ENCODE data around the gene SLIT3.

SLIT3 gene

DNA sequence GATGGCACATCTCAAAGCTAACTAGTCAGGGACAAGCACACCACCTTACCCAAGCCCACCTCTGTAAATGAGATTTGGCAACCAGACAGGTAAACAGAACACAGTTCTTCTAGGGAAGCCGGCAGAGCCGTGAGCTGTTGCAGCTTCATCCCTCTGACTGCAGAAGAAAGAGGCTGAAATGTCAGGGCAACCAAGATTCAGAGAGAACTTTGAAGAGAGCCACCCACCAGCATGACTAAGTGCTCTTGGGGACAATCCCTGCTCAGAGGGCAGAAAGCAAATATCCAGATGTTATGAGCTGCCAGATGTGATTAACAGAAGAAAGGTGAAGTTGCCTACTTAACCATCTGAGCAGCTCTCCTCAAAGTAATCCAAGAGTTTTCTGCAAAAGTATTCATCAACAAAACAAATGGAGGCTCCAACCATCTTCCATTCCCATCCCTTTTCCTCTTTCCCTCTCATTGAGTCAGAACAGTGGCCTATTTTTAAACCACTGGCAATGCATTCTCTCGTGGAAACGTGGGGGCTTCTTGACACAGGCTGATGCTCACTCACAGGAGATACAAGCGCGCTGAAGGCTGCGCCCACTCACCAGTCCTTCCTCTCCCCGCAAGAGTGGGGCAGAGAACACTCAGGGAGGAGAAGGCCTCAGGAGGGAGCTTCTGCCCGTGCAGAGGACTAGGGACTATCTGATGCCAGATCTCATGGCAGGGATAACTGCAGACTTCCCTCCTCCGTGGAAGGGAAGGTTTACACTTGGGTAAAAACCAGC, 57.1 kb downstream of the SLIT3 start:
- no peaks in the 10 kb centered on the region for H3K9me3 ChIP-seq (ENCODE audit: control insufficient read depth, low read length)
- H3K79me2 ChIP-seq, result peaks cover 6% of the 10 kb centered on the region
- H3K27ac ChIP-seq, result peak overlapping the region; percentile 13
- TF ChIP-seq, protein P1, sequence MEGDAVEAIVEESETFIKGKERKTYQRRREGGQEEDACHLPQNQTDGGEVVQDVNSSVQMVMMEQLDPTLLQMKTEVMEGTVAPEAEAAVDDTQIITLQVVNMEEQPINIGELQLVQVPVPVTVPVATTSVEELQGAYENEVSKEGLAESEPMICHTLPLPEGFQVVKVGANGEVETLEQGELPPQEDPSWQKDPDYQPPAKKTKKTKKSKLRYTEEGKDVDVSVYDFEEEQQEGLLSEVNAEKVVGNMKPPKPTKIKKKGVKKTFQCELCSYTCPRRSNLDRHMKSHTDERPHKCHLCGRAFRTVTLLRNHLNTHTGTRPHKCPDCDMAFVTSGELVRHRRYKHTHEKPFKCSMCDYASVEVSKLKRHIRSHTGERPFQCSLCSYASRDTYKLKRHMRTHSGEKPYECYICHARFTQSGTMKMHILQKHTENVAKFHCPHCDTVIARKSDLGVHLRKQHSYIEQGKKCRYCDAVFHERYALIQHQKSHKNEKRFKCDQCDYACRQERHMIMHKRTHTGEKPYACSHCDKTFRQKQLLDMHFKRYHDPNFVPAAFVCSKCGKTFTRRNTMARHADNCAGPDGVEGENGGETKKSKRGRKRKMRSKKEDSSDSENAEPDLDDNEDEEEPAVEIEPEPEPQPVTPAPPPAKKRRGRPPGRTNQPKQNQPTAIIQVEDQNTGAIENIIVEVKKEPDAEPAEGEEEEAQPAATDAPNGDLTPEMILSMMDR (IDR thresholded peaks at IDR 0.05), result no peak
- no peak overlapping the region for H3K9ac ChIP-seq
- peaks cover 8% of the 10 kb centered on the region for H3K4me1 ChIP-seq
- H3K36me3 ChIP-seq (ENCODE audit: control insufficient read depth, insufficient read depth, low read length), result no peaks in the 10 kb centered on the region
- no peak overlapping the region for H3K4me3 ChIP-seq (ENCODE audit: low read depth, low read length)
- no peaks in the 10 kb centered on the region for H3K27me3 ChIP-seq (ENCODE audit: control insufficient read depth, insufficient read depth, low read length)
- H2AFZ ChIP-seq, result no peak overlapping the region
- H3K4me2 ChIP-seq (ENCODE audit: low read length), result no peak overlapping the region

DNA sequence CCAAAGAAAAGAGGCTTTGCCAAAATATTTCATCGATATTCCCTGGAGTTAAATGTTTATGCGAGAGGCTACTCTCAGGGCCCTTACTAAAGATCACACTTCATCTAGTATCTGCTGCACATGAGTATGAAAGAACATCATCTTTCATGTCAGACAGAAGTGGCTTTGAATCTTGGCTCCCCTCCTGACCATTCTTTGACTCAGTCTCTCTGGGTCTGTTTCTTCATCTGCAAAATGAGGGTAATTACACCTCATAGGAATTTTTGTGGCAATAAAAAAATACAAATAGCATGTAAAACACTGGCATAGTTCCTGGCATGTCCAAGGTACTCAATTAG, 58.1 kb downstream of the SLIT3 start:
- H3K36me3 ChIP-seq (ENCODE audit: control insufficient read depth, insufficient read depth, low read length), result no peaks in the 10 kb centered on the region
- no peaks in the 10 kb centered on the region for H3K27me3 ChIP-seq (ENCODE audit: control insufficient read depth, insufficient read depth, low read length)
- H3K4me1 ChIP-seq, result peaks cover 8% of the 10 kb centered on the region
- no peak overlapping the region for H3K9ac ChIP-seq
- H3K4me2 ChIP-seq (ENCODE audit: low read length), result no peak overlapping the region
- no peaks in the 10 kb centered on the region for H3K9me3 ChIP-seq (ENCODE audit: control insufficient read depth, low read length)
- no peak overlapping the region for H2AFZ ChIP-seq
- H3K79me2 ChIP-seq, result no peaks in the 10 kb centered on the region
- TF ChIP-seq, protein P1 (IDR thresholded peaks at IDR 0.05), result no peak
- H3K27ac ChIP-seq, result peak overlapping the region; percentile 11
- H3K4me3 ChIP-seq (ENCODE audit: low read depth, low read length), result no peak overlapping the region

DNA sequence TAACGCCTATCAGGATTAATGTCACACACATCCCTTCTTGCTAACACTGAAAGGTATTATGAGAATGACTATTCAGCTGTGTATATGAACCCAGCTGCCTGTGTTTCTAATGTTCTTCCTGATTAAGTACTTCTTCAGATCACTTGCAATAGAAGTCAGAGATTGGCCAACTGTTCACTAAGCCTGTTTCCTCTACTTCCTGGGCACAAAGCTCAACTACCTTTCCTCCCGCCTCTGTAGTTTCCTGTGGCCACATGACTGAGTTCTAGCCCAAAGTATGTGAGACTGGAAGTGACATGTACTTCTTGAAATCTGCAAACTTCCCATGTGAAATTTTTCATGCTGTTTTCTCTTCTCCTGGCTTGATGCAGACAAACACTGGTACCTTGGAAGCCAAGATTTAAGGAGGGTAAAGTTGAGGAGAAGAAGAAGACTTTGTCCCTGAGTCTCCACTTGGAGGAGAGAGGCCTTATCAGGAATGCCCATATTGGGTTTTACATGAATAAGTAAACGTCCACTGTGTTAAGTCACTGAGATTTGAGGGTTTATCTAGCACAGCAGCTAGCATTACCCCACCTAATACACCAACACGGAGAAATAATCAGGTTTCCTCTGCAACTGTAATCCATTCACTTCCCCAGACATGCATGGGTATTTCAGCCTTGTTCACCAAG, 58.6 kb downstream of the SLIT3 start:
- Histone ChIP-seq H3K36me3 (ENCODE audit: control insufficient read depth, insufficient read depth, low read length) (no peaks in the 10 kb centered on the region), H3K9ac (no peak overlapping the region), H3K4me2 (ENCODE audit: low read length) (no peak overlapping the region), H3K4me1 (peaks cover 8% of the 10 kb centered on the region), H3K27ac (peak overlapping the region; percentile 11), H3K79me2 (no peaks in the 10 kb centered on the region), H2AFZ (no peak overlapping the region), H3K9me3 (ENCODE audit: control insufficient read depth, low read length) (no peaks in the 10 kb centered on the region), H3K4me3 (ENCODE audit: low read depth, low read length) (no peak overlapping the region), H3K27me3 (ENCODE audit: control insufficient read depth, insufficient read depth, low read length) (no peaks in the 10 kb centered on the region)
- TF ChIP-seq, protein P1 (IDR thresholded peaks at IDR 0.05), result no peak

DNA sequence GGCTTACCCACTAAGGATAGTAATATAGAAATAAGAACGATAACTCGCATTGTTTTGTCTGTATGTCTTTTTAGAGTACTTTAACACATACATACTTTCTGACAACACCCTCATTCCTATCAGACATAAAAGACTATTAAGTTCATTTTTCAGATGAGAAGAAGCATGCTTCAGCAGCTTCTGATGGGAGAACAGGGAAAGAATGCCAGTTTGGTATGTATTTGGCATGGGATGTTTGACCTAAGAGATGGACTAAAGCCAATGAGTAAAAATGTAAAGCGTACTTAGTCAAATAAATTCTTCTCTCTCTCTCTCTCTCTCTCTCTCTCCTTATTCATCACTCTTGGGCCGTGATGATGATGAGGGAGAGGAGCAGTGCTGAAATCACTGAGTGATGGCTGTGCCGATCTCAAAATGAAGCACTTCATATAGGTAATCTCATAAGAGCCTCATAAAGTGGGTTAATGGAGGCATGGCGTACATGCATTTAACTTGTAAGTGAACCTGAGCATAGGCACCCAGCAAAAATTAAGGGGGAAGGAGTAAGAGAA, 71.5 kb downstream of the SLIT3 start:
- H3K27me3 ChIP-seq (ENCODE audit: control insufficient read depth, insufficient read depth, low read length), result no peaks in the 10 kb centered on the region
- H3K27ac ChIP-seq, result no peak overlapping the region
- peaks cover 27% of the 10 kb centered on the region for H3K4me1 ChIP-seq
- H3K9me3 ChIP-seq (ENCODE audit: control insufficient read depth, low read length), result no peaks in the 10 kb centered on the region
- H3K4me3 ChIP-seq (ENCODE audit: low read depth, low read length), result no peak overlapping the region
- no peak overlapping the region for H2AFZ ChIP-seq
- H3K4me2 ChIP-seq (ENCODE audit: low read length), result no peak overlapping the region
- H3K36me3 ChIP-seq (ENCODE audit: control insufficient read depth, insufficient read depth, low read length), result no peaks in the 10 kb centered on the region
- peaks cover 68% of the 10 kb centered on the region for H3K79me2 ChIP-seq
- H3K9ac ChIP-seq, result no peak overlapping the region
- TF ChIP-seq, protein P1 (IDR thresholded peaks at IDR 0.05), result no peak
